ENCODE data around the gene AKAP13.

DNA sequence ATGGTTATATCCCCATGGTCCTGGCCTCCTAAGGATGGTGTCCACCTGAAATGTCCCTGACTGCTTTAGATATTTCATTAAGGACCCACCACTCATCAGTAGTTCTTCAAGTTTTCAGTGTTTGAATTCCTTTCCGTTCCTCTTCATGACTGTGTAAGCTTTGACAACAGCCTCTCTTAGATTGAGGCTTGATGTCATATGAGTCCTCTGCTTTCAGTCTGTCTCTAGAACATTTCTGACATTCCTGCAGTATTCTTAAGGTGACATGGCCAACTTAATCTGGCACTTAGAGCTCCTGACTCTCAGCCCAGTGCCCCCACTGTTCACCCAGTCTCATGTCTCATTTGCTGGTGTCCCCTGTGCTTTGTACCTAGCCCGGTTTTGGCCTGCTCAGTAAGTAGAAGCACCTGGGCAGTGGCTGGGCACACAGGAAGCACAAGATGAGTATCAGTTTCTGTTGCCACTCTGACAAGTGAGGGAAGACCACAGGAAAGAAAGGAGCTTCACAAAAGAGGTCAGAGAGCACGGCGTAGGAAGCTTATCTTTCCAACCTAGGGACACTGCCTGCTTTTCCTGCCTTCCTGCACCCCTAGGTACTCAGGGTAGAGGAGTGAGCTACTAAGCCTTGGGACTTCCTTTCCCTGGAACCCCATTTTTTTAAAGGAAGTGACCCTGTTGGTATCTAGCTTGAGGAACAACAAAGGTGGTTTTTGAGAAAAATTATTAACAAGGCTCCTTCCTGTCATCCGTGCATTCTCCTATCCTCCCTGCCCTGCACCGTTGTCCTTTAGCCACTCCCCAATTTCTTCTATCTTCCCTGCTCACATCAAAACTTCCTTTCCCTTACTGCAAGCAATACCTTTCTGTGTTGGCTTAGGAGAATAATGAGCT is 311.2 kb downstream of the AKAP13 start:
- TF ChIP-seq, protein P1, sequence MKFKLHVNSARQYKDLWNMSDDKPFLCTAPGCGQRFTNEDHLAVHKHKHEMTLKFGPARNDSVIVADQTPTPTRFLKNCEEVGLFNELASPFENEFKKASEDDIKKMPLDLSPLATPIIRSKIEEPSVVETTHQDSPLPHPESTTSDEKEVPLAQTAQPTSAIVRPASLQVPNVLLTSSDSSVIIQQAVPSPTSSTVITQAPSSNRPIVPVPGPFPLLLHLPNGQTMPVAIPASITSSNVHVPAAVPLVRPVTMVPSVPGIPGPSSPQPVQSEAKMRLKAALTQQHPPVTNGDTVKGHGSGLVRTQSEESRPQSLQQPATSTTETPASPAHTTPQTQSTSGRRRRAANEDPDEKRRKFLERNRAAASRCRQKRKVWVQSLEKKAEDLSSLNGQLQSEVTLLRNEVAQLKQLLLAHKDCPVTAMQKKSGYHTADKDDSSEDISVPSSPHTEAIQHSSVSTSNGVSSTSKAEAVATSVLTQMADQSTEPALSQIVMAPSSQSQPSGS (CRISPR knock-in tag; IDR thresholded peaks at IDR 0.05) = no peak
- TF ChIP-seq ZNF766 (CRISPR knock-in tag; IDR thresholded peaks at IDR 0.05; ENCODE audit: borderline replicate concordance) (no peak), CEBPB (IDR thresholded peaks at IDR 0.05; ENCODE audit: borderline replicate concordance, low read depth, low read length) (no peak), MED1 (CRISPR knock-in tag; IDR thresholded peaks at IDR 0.05) (no peak), RBM39 (IDR thresholded peaks at IDR 0.05; ENCODE audit: low read depth, low read length, poor library complexity, severe bottlenecking) (no peak), BHLHE40 (IDR thresholded peaks at IDR 0.05; ENCODE audit: low read length) (no peak), KLF12 (CRISPR knock-in tag; IDR thresholded peaks at IDR 0.05; ENCODE audit: borderline replicate concordance) (no peak), ZNF34 (CRISPR knock-in tag; IDR thresholded peaks at IDR 0.05; ENCODE audit: borderline replicate concordance) (no peak), CEBPG (CRISPR knock-in tag; IDR thresholded peaks at IDR 0.05) (no peak)
- TF ChIP-seq, protein P2, sequence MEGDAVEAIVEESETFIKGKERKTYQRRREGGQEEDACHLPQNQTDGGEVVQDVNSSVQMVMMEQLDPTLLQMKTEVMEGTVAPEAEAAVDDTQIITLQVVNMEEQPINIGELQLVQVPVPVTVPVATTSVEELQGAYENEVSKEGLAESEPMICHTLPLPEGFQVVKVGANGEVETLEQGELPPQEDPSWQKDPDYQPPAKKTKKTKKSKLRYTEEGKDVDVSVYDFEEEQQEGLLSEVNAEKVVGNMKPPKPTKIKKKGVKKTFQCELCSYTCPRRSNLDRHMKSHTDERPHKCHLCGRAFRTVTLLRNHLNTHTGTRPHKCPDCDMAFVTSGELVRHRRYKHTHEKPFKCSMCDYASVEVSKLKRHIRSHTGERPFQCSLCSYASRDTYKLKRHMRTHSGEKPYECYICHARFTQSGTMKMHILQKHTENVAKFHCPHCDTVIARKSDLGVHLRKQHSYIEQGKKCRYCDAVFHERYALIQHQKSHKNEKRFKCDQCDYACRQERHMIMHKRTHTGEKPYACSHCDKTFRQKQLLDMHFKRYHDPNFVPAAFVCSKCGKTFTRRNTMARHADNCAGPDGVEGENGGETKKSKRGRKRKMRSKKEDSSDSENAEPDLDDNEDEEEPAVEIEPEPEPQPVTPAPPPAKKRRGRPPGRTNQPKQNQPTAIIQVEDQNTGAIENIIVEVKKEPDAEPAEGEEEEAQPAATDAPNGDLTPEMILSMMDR (CRISPR knock-in tag; IDR thresholded peaks at IDR 0.05) = no peak
- TF ChIP-seq, protein P3, sequence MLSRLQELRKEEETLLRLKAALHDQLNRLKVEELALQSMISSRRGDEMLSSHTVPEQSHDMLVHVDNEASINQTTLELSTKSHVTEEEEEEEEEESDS (CRISPR knock-in tag; IDR thresholded peaks at IDR 0.05; ENCODE audit: borderline replicate concordance) = no peak
- TF ChIP-seq, protein P4, sequence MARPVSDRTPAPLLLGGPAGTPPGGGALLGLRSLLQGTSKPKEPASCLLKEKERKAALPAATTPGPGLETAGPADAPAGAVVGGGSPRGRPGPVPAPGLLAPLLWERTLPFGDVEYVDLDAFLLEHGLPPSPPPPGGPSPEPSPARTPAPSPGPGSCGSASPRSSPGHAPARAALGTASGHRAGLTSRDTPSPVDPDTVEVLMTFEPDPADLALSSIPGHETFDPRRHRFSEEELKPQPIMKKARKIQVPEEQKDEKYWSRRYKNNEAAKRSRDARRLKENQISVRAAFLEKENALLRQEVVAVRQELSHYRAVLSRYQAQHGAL (CRISPR knock-in tag; IDR thresholded peaks at IDR 0.05; ENCODE audit: not compliant biosample characterization) = no peak
- TF ChIP-seq, protein P5, sequence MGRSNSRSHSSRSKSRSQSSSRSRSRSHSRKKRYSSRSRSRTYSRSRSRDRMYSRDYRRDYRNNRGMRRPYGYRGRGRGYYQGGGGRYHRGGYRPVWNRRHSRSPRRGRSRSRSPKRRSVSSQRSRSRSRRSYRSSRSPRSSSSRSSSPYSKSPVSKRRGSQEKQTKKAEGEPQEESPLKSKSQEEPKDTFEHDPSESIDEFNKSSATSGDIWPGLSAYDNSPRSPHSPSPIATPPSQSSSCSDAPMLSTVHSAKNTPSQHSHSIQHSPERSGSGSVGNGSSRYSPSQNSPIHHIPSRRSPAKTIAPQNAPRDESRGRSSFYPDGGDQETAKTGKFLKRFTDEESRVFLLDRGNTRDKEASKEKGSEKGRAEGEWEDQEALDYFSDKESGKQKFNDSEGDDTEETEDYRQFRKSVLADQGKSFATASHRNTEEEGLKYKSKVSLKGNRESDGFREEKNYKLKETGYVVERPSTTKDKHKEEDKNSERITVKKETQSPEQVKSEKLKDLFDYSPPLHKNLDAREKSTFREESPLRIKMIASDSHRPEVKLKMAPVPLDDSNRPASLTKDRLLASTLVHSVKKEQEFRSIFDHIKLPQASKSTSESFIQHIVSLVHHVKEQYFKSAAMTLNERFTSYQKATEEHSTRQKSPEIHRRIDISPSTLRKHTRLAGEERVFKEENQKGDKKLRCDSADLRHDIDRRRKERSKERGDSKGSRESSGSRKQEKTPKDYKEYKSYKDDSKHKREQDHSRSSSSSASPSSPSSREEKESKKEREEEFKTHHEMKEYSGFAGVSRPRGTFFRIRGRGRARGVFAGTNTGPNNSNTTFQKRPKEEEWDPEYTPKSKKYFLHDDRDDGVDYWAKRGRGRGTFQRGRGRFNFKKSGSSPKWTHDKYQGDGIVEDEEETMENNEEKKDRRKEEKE (IDR thresholded peaks at IDR 0.05) = no peak
